Lung (tissue), 12 donors: ENCODE measurements around the gene USP31. TPM values are rescaled to one million over a fixed set of nuclear protein-coding genes. Genes with fewer than 3 reads are reported as not detected.

Experiments used
- ATAC-seq: fragments of 200-7000 bp; cut with Tn5 transposase; one replicate; pipeline ENCODE4 v1.9.1; 2020; ENCODE audit warnings: moderate number of reproducible peaks; ENCODE audit not compliant: insufficient read depth, low FRiP score
- DNase-seq, 3 donors: peaks; one replicate each; pipeline ENCODE4 v3.0.0-alpha.2; 2013 to 2017
- H3K27ac ChIP-seq, 2 donors: one replicate each; pipeline ENCODE4 v1.5.1; 2013; ENCODE audit warnings: mild to moderate bottlenecking in 2 of 2, moderate library complexity in 2 of 2, control low read depth in 1 of 2, inconsistent platforms in 1 of 2, low read depth in 1 of 2, low read length in 1 of 2
- H3K27me3 ChIP-seq, 3 donors: one replicate each; pipeline ENCODE4 v1.5.1; 2013; ENCODE audit warnings: low read length in 2 of 3; ENCODE audit not compliant: control insufficient read depth in 3 of 3, insufficient read depth in 3 of 3
- H3K36me3 ChIP-seq, 4 donors: one replicate each; pipeline ENCODE4 v1.5.1; 2013; ENCODE audit warnings: low read length in 4 of 4, mild to moderate bottlenecking in 1 of 4, moderate library complexity in 1 of 4; ENCODE audit not compliant: control insufficient read depth in 4 of 4, insufficient read depth in 4 of 4
- H3K4me1 ChIP-seq, 5 donors: one replicate each; pipeline ENCODE4 v1.5.1; 2013; ENCODE audit warnings: low read length in 5 of 5, mild to moderate bottlenecking in 2 of 5, moderate library complexity in 1 of 5; ENCODE audit not compliant: control insufficient read depth in 5 of 5, insufficient read depth in 5 of 5
- H3K4me3 ChIP-seq: one replicate; pipeline ENCODE4 v1.5.1; 2013; ENCODE audit warnings: mild to moderate bottlenecking, control low read depth, moderate library complexity
- H3K9ac ChIP-seq, 2 donors: one replicate each; pipeline ENCODE4 v1.5.1; 2013; ENCODE audit warnings: low read length in 2 of 2, control low read depth in 1 of 2; ENCODE audit not compliant: insufficient read depth in 1 of 2
- H3K9me3 ChIP-seq, 4 donors: one replicate each; pipeline ENCODE4 v1.5.1; 2013; ENCODE audit warnings: low read length in 3 of 4, mild to moderate bottlenecking in 1 of 4, moderate library complexity in 1 of 4; ENCODE audit not compliant: control insufficient read depth in 4 of 4, insufficient read depth in 3 of 4
- WGBS, 2 donors: extraction: QIAGEN DNeasy Blood & Tissue Kit; methylation state at CpG; one replicate each; pipeline ENCODE4 v1.1.7; 2013; 5-methylcytosine and 5-hydroxymethylcytosine counted together
- polyA plus RNA-seq, 2 donors: library from polyadenylated mRNA; stranded (reverse); fragments of 200-250 nt; gene quantifications; one replicate each; pipeline ENCODE4 v1.2.1, GENCODE V29; 2013
- total RNA-seq, 2 donors: library from RNA; depleted of rRNA in 1 of 2; stranded (reverse); fragments of >200 nt in 1 of 2; gene quantifications; one replicate each; pipeline ENCODE4 v1.2.1, GENCODE V29; 2014 to 2021
- TF ChIP-seq, protein P1 (sequence below): IDR thresholded peaks from 2 replicates; pipeline ENCODE4 v1.5.1; 2012; ENCODE audit warnings: mild to moderate bottlenecking; ENCODE audit errors: control extremely low read depth, extremely low read depth
- donor health status: control.
- donor health status: control.
- donor health status: Bipolar disorder and iron deficiency.
- donor health status: healthy.
- donor health status: DM: yes; HTN: yes; CAD: no.

The USP31 gene
- total and polyA plus RNA-seq, 4 donors, result 3.4 to 26.3 (median 10.0) TPM

GRCh38 chr16:23040246-23040645, 109.0 kb downstream of the USP31 start:
- Histone ChIP-seq H3K27me3 (no peaks in the 10 kb centered on the region), H3K27ac (no peak overlapping the region), H3K36me3 (no peaks in the 10 kb centered on the region), H3K9ac (no peak overlapping the region), H3K4me1 (no peaks in the 10 kb centered on the region), H3K4me3 (no peak overlapping the region), H3K9me3 (peaks cover 0 to 3% (median 1%) of the 10 kb centered on the region in 4 donors)
- no peak for ATAC-seq
- no peak for DNase-seq
- WGBS, 2 donors, result 84 to 89% methylated on average over 4 of the region's 4 CpGs
- TF ChIP-seq, protein P1, sequence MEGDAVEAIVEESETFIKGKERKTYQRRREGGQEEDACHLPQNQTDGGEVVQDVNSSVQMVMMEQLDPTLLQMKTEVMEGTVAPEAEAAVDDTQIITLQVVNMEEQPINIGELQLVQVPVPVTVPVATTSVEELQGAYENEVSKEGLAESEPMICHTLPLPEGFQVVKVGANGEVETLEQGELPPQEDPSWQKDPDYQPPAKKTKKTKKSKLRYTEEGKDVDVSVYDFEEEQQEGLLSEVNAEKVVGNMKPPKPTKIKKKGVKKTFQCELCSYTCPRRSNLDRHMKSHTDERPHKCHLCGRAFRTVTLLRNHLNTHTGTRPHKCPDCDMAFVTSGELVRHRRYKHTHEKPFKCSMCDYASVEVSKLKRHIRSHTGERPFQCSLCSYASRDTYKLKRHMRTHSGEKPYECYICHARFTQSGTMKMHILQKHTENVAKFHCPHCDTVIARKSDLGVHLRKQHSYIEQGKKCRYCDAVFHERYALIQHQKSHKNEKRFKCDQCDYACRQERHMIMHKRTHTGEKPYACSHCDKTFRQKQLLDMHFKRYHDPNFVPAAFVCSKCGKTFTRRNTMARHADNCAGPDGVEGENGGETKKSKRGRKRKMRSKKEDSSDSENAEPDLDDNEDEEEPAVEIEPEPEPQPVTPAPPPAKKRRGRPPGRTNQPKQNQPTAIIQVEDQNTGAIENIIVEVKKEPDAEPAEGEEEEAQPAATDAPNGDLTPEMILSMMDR, result no peak

DNA sequence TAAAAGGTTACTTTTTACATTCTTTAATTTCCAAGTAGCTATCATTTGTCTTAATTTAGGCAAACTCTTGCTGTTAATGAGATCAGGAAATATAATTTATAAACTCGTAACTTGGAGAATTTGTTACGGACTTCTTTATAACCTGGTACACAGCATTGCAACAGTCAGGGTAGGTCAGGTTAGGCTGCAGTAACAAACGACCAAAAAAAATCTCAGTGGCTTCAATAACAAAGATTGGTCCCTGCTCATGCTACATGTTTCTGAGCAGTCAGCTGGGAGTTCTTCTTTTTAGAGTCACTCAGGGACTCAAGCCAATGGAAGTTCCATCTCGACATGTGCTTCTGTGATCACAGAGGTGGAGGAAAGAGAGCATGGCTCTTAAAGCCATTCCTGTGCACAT, 110.1 kb downstream of the USP31 start:
- WGBS, 2 donors, result 81 to 85% methylated on average over 4 of the region's 4 CpGs
- TF ChIP-seq, protein P1, result no peak
- Histone ChIP-seq H3K9me3 (peaks cover 0 to 3% (median 0%) of the 10 kb centered on the region in 4 donors), H3K36me3 (no peaks in the 10 kb centered on the region), H3K27me3 (no peaks in the 10 kb centered on the region), H3K9ac (no peak overlapping the region), H3K27ac (no peak overlapping the region), H3K4me1 (no peaks in the 10 kb centered on the region), H3K4me3 (no peak overlapping the region)
- ATAC-seq (no peak), DNase-seq (no peak)

- 0 to 41% methylated on average over 1 of the region's 1 CpG for WGBS, 2 donors
- Histone ChIP-seq H3K9ac (no peak overlapping the region), H3K27me3 (no peaks in the 10 kb centered on the region), H3K4me1 (no peaks in the 10 kb centered on the region), H3K27ac (no peak overlapping the region), H3K4me3 (no peak overlapping the region), H3K36me3 (no peaks in the 10 kb centered on the region), H3K9me3 (peaks cover 0 to 8% (median 7%) of the 10 kb centered on the region in 4 donors)
- DNase-seq (no peak), ATAC-seq (no peak)
- TF ChIP-seq, protein P1, result no peak
Measured at GRCh38 chr16:23035240-23035639, 114.0 kb downstream of the USP31 start.

- TF ChIP-seq, protein P1, result no peak
- Histone ChIP-seq H3K4me1 (no peaks in the 10 kb centered on the region), H3K27ac (no peak overlapping the region), H3K9ac (no peak overlapping the region), H3K4me3 (no peak overlapping the region), H3K36me3 (no peaks in the 10 kb centered on the region), H3K27me3 (no peaks in the 10 kb centered on the region), H3K9me3 (peaks cover 0 to 8% (median 6%) of the 10 kb centered on the region in 4 donors)
- ATAC-seq (no peak), DNase-seq (no peak)
- 59 to 67% methylated on average over 6 of the region's 6 CpGs for WGBS, 2 donors
Measured at GRCh38 chr16:23031508-23032098, 117.6 kb downstream of the USP31 start.
